Keratinocyte (primary cell): ENCODE data around the gene NECAP2. TPM values are rescaled to one million over a fixed set of nuclear protein-coding genes. Genes with fewer than 3 reads are reported as not detected.

ENCODE experiments used
- DNase-seq: peaks from one replicate; pipeline ENCODE4 v3.0.0-alpha.2; 2011; ENCODE audit warnings: low read depth, missing footprints, low spot score
- FAIRE-seq: peaks from 2 replicates; lab custom pipeline; 2011; peaks lifted over from hg19 to GRCh38; lab: Jason Lieb, UNC
- H2AFZ ChIP-seq: 2 replicates; pipeline ENCODE4 v1.6.0; 2012; ENCODE audit warnings: low read length, control low read depth, inconsistent platforms; ENCODE audit not compliant: control insufficient read depth
- H3K27ac ChIP-seq: 2 replicates; pipeline ENCODE4 v1.5.1; 2011; ENCODE audit warnings: low read length; ENCODE audit not compliant: control insufficient read depth, insufficient read depth
- H3K27me3 ChIP-seq: 3 replicates; pipeline ENCODE4 v1.6.0; 2011; ENCODE audit warnings: low read length; ENCODE audit not compliant: control insufficient read depth, insufficient read depth; ENCODE audit errors: extremely low read depth
- H3K36me3 ChIP-seq, 2 experiments: 2 replicates in 1 of 2; 3 replicates in 1 of 2; pipeline ENCODE4 v1.5.1; 2011; ENCODE audit warnings: low read length in 2 of 2, mild to moderate bottlenecking in 1 of 2; ENCODE audit not compliant: control insufficient read depth in 2 of 2, insufficient read depth in 2 of 2; ENCODE audit errors: extremely low read depth in 1 of 2
- H3K4me1 ChIP-seq: 3 replicates; pipeline ENCODE4 v1.5.1; 2011; ENCODE audit warnings: low read length; ENCODE audit not compliant: control insufficient read depth, insufficient read depth; ENCODE audit errors: extremely low read depth
- H3K4me2 ChIP-seq: 3 replicates; pipeline ENCODE4 v1.6.0; 2011; ENCODE audit warnings: low read depth, low read length; ENCODE audit not compliant: control insufficient read depth, insufficient read depth; ENCODE audit errors: extremely low read depth
- H3K4me3 ChIP-seq, 3 experiments: fragments of 200-600 bp in 1 of 3; sonication (generic) in 1 of 3; 2 replicates in 2 of 3; 3 replicates in 1 of 3; pipeline ENCODE4 v1.5.1; 2011 to 2016; ENCODE audit warnings: low read length in 3 of 3, mild to moderate bottlenecking in 3 of 3, control low read depth in 2 of 3, inconsistent platforms in 1 of 3, low read depth in 1 of 3, mixed read lengths in 1 of 3, mixed run types in 1 of 3, moderate library complexity in 1 of 3; ENCODE audit not compliant: control insufficient read depth in 2 of 3, insufficient read depth in 2 of 3; ENCODE audit errors: extremely low read depth in 1 of 3
- H3K79me2 ChIP-seq: 2 replicates; pipeline ENCODE4 v1.6.0; 2012; ENCODE audit warnings: low read length; ENCODE audit not compliant: control insufficient read depth, insufficient read depth
- H3K9ac ChIP-seq: 3 replicates; pipeline ENCODE4 v1.6.0; 2011; ENCODE audit warnings: low read length; ENCODE audit not compliant: control insufficient read depth, insufficient read depth; ENCODE audit errors: extremely low read depth
- H3K9me1 ChIP-seq: 3 replicates; pipeline ENCODE4 v1.6.0; 2011; ENCODE audit warnings: low read length; ENCODE audit not compliant: control insufficient read depth, insufficient read depth; ENCODE audit errors: extremely low read depth
- H3K9me3 ChIP-seq: 2 replicates; pipeline ENCODE4 v1.5.1; 2012; ENCODE audit warnings: low read depth, low read length; ENCODE audit not compliant: control insufficient read depth
- H4K20me1 ChIP-seq: 3 replicates; pipeline ENCODE4 v1.6.0; 2011; ENCODE audit warnings: low read length; ENCODE audit not compliant: control insufficient read depth, insufficient read depth; ENCODE audit errors: extremely low read depth
- CTCF ChIP-seq, 3 experiments: IDR thresholded peaks in 1 of 3; conservative IDR thresholded peaks in 1 of 3; optimal IDR thresholded peaks in 1 of 3; 2 replicates in 2 of 3; 3 replicates in 1 of 3; pipeline versions ENCODE3 to v1.5.1; 2011; ENCODE audit warnings: low read length in 3 of 3, mild to moderate bottlenecking in 3 of 3, moderate library complexity in 2 of 3, control low read depth in 1 of 3, inconsistent platforms in 1 of 3; ENCODE audit not compliant: insufficient read depth in 2 of 3; ENCODE audit errors: extremely low read depth in 1 of 3
- EZH2 ChIP-seq: IDR thresholded peaks from one replicate; pipeline ENCODE4 v1.6.1; 2012; ENCODE audit warnings: inconsistent platforms, mild to moderate bottlenecking, low read length, moderate library complexity
- dilution Hi-C: fragments of 300-500 bp; cut with MboI; formaldehyde crosslinking; loops from one replicate; pipeline ENCODE4 v1.7.0; 2020; ENCODE audit warnings: low sequenced_read_pairs; ENCODE audit not compliant: extremely low pct_ligation_motif_present
- polyA plus RNA-seq, 5 experiments: library from polyadenylated mRNA; depleted of rRNA in 3 of 5; stranded (reverse) in 3 of 5; stranded (forward) in 1 of 5; unstranded in 1 of 5; fragments of >200 nt; gene quantifications; 1 replicate in 1 of 5; 2 replicates in 3 of 5; 3 replicates in 1 of 5; pipeline versions ENCODE4 v1.2.1 to v1.2.3, GENCODE V29; 2011 to 2012; ENCODE audit warnings: missing spikeins in 2 of 5, low read depth in 1 of 5, low replicate concordance in 1 of 5

NECAP2 gene
- polyA plus RNA-seq, 1 donor (not counting 4 experiments of a cell fraction or from before 2014, with no cell fraction given): 75.7 TPM

- peaks cover 3% of the 10 kb centered on the region for H3K4me1 ChIP-seq
- DNase-seq: no peak
- no peaks in the 10 kb centered on the region for H3K9me3 ChIP-seq
- FAIRE-seq: no peak
- H3K4me3 ChIP-seq: no peak overlapping the region
- no peaks in the 10 kb centered on the region for H3K9me1 ChIP-seq
- H3K27ac ChIP-seq: no peak overlapping the region
- no peaks in the 10 kb centered on the region for H3K27me3 ChIP-seq
- H4K20me1 ChIP-seq: no peaks in the 10 kb centered on the region
- H3K79me2 ChIP-seq: peaks cover 53% of the 10 kb centered on the region
- TF ChIP-seq CTCF (optimal IDR thresholded peaks at IDR 0.05 in 1 of 3, IDR thresholded peaks at IDR 0.05 in 1 of 3, conservative IDR thresholded peaks at IDR 0.05 in 1 of 3; ENCODE audit: extremely low read depth in 1 of 3, insufficient read depth in 2 of 3, low read length in 3 of 3) (no peak), EZH2 (no peak)
- dilution Hi-C loops: no loop called here
- H3K36me3 ChIP-seq: peaks cover 14 to 27% of the 10 kb centered on the region in 2 experiments
- no peak overlapping the region for H3K9ac ChIP-seq
- H2AFZ ChIP-seq: no peak overlapping the region
- H3K4me2 ChIP-seq: no peak overlapping the region
These were observed 1.7 kb downstream of the NECAP2 start for GRCh38 chr1:16442265-16442664.

GRCh38 chr1:16442941-16443340 is 2.4 kb downstream of the NECAP2 start:
- Histone ChIP-seq H3K4me3 (no peak overlapping the region), H3K79me2 (peaks cover 57% of the 10 kb centered on the region), H3K27ac (no peak overlapping the region), H4K20me1 (no peaks in the 10 kb centered on the region), H3K9me3 (no peaks in the 10 kb centered on the region), H3K4me2 (no peak overlapping the region), H2AFZ (no peak overlapping the region), H3K9me1 (no peaks in the 10 kb centered on the region), H3K9ac (no peak overlapping the region), H3K4me1 (peaks cover 3% of the 10 kb centered on the region), H3K27me3 (no peaks in the 10 kb centered on the region), H3K36me3 (peaks cover 20 to 32% of the 10 kb centered on the region in 2 experiments)
- TF ChIP-seq EZH2 (no peak), CTCF (optimal IDR thresholded peaks at IDR 0.05 in 1 of 3, IDR thresholded peaks at IDR 0.05 in 1 of 3, conservative IDR thresholded peaks at IDR 0.05 in 1 of 3; ENCODE audit: extremely low read depth in 1 of 3, insufficient read depth in 2 of 3, low read length in 3 of 3) (no peak)
- DNase-seq (no peak), FAIRE-seq (no peak)
- dilution Hi-C loops: no loop called here
